K562 treated with DMSO at 1 percent for 12 hours (cell line): ENCODE results near the gene YTHDF2. TPM values are rescaled to one million over a fixed set of nuclear protein-coding genes. Genes with fewer than 3 reads are reported as not detected.

Experiments used
- total RNA-seq: library from RNA; unstranded; fragments of 300-600 nt; gene quantifications from 2 replicates; pipeline ENCODE4 v1.2.3, GENCODE V29; 2022; ENCODE audit not compliant: insufficient read depth

Gene YTHDF2
- total RNA-seq = 31.3 and 79.7 TPM in 2 replicates

GRCh38 chr1:28736450-28737306, at the start of gene YTHDF2:
Gene YTHDF2 (plus strand): TSS chr1:28736940. CDS start chr1:28737121, 181 bp downstream.

GRCh38 chr1:28811766-28812668, 75.3 kb downstream of the YTHDF2 start, which contains the start of gene OPRD1:
Gene OPRD1 (plus strand): TSS chr1:28812170. CDS start chr1:28812384, 214 bp downstream.

Other genes starting within 250 kb of the YTHDF2 start
- gene RCC1, start 230.9 kb upstream of the YTHDF2 start, total RNA-seq = 131 and 197 TPM in 2 replicates
- gene TRNAU1AP, start 183.9 kb upstream of the YTHDF2 start, total RNA-seq = 33.6 and 39.1 TPM in 2 replicates
- gene RAB42, start 144.7 kb upstream of the YTHDF2 start, total RNA-seq = 0.75 and 0.97 TPM in 2 replicates
- gene TAF12, start 93.9 kb upstream of the YTHDF2 start, total RNA-seq = 33.3 and 49.4 TPM in 2 replicates
- gene RNU11, start 88.3 kb upstream of the YTHDF2 start, total RNA-seq = not detected in 2 replicates
- 7.1 and 14.2 TPM in 2 replicates for gene GMEB1, start 68.2 kb upstream of the YTHDF2 start, total RNA-seq
- not detected in 2 replicates for gene OPRD1, start 75.2 kb downstream of the YTHDF2 start, total RNA-seq
- 62.6 and 191 TPM in 2 replicates for gene EPB41, start 177.6 kb downstream of the YTHDF2 start, total RNA-seq